ENCODE data around the gene RAB15.

DNA sequence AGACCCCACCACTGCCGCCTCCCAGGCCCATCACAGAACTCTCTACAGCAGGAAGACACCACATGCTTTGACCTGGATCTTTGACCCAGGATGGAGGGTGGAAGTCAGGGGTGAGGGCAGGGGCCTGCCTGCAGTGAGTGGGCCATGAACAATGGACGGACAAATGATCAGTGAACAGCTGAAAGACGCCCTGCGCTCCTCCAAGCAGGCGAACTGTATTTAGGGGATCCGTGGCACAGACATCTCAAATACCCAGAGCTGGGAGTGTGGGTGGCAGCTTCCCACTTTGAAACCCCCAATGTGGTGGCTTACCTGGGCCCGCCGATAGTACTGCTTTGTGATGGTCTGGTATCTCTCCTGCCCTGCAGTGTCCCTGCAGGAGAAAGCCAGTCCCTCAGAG, 20.8 kb downstream of the RAB15 start:
- TF ChIP-seq CTCF (IDR thresholded peaks at IDR 0.05) (no peak), EP300 (IDR thresholded peaks at IDR 0.05) (no peak)

Data from gastroesophageal sphincter (tissue), 3 donors.